Medulla oblongata (tissue), 1 donor: ENCODE results near the gene GAS7.

Source experiments
- DNase-seq: peaks from one replicate; pipeline ENCODE4 v3.0.0-alpha.2; 2015; ENCODE audit errors: extremely low spot score

Gene GAS7

DNA sequence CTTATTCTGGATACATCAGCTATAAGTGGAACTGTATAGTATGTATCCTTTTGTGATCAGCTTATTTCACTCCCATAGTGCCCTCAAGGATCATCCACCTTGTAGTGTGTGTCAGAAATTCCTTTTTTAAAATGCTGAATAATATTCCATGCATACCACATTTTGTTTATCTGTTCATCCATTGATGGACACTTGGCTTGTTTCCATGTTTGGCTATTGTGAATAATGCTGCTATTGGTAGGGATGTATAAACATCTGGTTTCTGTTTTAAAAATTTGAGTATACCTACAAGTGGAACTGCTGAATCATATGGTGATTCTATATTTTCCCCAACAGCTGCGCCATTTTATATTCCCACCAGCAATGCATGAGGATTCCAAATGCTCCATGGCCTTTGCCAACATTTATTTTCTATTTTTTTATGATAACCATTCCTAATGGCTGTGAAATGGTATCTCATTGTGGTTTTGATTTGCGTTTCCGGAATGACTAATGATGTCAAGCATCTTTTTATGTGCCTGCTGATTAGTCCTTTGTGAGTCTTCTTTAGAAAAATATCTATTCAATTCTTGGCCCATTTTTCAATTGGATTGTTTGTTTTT, 304.9 kb downstream of the GAS7 start:
- no peak for DNase-seq

DNA sequence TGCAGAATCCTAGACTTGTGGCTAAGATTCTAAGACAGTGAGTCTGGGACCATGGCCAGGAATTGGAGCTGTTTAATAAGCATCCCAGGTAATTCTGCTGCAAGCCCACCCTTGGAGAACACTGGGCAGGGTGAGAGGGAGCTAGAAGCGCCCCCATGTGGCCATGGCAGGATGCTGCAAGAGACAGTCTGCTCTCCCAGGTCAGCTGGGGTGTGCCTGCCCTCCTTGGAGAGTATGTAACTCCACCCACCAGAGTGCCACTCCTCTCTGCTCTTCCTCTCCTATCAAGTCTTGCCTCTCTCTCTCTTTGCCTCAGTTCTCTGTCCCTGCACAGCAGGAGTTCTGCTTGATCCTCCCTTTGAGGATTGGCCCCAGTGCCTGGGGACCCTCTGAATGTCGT, 308.3 kb downstream of the GAS7 start:
- no peak for DNase-seq

DNA sequence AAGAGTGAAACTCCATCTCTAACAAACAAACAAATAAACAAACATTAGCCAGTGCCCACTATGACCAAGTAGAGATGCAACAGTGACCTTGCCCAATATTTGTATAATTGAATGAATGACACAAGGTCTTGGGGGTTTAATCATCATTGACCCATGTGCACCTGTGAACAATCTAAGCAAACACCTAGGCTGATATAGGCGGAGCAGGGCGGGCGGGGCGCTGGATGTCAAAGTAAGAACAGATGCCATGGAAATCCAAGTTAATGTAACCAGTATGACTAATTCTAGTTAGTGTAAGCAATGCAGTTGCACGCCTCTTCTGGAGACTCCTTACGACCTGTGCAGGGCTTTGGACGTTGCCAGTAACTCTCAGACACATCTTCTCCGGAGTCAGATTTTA, 310.9 kb downstream of the GAS7 start:
- no peak for DNase-seq

DNA sequence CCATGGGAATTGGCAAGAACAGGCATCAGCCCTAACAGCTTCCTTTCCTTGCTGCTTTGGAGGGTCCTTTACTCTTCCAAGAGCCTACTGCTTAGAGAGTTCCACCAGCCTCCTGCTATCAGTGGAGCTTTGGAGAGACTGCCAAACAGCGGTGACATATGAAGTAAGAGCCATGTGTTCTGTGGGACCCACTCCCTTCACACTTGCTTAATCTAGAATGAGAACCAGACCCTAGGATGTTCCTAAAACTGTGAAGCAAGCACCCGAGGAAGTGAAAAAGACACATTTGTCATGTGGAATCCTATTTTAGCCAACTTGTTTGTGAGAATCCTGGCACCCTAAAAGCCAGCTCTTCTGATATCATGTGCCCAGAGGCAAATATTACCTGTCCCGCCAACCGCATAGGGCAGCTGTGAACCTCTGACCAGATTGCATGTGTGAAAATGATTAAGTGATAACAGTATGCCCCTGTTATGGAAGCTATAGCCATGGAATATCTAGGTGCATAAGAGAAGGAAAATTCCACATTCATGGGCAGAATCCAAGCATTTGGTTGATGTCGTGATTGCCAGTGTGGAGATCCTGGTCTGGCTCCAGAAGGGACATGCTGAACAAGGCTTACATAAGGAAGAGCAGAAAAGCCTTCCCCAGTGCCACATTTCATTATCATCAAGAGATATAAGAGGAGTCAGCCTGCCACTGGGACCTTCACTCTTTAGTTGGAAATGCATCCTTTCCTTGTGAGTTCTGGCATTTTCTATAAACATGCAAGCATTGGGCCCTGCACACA, 312.1 kb downstream of the GAS7 start:
- peak; percentile 80 for DNase-seq

DNA sequence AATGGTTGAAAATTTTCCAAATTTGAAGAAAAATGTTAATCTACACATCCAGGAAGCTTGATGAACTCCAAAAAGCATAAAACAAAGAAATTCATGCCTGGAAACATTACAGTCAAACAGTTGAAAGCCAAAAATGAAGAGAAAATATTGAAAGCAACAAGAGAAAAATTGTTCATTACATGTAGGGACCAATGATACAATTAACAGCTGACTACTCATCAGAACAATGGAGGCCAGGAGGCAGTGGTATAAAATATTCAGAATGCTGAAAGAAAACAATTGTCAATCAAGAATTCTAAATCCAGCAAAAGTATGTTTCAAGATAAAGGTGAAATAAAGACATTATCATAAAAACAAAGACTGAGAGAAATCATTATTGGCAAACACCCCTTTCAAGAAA, 315.0 kb downstream of the GAS7 start:
- DNase-seq = no peak

DNA sequence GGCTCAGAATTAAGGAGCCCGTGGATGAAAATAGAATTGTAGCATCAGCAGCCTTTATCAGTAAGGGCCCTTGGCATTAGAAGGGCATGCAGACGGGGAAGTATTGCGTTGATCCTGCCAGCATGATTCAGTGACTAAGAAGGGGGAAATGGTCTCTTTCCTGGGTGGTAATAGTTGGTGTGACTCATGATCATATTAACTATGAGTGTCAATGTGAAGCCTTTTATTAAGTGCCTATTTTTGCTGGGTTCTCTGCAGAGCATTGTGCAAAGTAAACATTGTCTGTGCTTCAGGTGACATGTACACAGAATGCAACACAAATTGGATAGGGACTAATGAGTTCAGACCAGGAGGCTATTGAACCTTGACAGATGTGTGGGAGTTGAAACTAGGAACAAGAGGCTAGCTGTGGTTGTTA, 317.8 kb downstream of the GAS7 start:
- DNase-seq = peak; percentile 77

DNA sequence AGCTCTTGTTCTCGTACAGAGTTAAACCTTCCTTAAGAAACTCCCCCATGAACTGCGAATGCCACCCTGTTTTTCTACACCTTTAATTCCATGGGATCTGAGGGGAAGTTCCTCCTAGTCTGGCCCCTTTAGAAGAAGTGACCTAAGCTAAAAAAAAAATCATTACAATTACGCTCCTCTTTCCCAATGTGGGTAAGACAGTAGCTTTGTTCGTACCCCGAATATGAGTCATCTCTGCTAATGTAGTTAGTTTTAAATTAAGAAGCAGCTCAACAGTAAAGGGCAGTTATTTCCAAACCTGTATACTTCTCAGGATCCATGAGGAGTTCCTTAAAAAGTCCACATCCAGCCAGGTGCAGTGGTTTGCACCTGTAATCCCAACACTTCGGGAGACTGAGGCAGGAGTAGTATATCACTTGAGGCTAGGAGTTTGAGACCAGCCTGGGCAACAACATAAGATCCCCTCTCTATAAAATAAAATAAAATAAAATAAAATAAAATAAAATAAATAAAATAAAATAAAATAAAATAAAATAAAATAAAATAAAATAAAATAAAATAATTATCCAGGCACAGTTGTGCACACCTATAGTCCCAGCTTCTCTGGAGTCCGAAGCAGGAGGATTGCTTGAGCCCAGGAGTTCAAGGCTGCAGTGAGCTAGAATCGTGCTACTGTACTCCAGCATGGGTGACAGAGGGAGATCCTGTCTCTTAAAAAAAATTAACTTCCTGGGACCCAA, 319.4 kb downstream of the GAS7 start:
- DNase-seq = no peak

DNA sequence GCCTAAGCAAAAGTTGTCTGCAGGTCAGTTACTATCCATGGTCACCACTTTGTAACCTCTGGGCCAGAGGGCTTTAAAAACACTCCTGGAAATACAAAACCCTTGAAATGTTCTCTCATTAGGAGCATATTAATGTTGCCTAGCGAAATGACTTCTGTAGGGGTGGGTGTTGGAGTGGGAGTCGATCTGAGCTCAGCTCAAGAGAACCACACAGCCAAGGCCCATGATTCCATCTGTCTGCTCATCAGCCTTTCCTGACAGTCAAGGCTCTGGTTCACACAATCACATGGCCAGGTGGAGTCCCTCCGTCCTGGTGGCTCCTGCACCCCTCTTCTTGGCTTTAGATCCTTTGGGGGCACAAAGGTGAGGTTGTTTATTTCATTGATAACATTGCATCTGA, 320.1 kb downstream of the GAS7 start:
- DNase-seq = no peak

DNA sequence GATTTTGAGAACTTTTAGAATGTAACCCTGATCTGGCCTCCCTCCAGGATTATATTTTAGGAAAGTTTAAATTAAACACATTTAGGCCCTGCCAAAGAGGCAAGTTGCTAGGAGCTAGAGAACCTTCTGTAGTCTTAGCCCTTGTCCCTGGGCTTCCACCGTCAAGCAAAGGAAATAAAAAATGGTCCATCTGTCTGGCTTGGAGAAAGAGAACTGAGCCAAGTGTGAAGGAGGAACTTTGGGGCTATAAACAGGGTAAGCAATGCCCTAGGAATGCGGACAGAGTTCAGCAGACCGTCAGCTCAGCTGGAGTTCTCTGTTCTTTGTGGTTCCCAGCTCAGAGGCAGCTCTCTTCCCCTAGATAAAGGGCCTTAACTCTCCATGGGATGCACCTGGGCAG, 323.0 kb downstream of the GAS7 start:
- DNase-seq = peak; percentile 74

DNA sequence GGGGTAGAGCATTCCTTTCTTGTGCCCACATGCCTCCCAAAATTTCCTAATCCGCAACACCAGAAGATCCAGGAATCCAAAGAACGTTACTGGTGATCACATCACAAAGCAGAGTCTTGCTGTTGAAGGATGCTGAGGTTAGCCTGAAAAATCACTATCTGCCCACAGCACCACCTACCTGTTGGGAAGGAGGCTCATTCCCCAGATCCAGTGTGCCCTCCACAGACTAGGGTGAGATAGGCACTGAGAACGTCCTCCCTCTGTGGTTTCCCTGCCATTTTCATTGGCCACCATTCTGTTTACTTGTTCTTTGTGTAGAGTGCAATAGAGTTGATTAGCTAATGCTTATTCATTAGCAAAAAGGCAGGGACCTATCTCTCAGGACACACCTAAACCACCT, 323.7 kb downstream of the GAS7 start:
- DNase-seq = no peak

DNA sequence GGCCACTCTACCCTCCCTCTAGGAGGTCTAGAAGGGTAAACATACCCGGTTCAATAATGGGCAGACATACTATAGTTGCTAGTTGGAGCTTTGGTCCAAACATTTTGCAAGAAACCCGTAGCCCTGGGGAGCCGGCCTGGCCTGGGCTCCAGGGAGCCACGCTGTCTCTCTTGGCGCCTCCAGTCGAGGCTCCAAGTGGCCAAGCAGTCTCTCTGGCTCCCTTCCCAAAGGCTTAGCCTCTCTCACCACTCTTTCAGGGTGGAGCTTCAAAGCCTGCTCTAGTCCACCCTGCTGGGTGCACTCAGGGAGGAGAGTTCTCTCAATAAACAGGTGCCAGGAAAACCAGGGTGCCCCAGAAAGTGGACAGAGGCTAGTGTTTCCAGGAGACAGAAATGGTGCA, 325.6 kb downstream of the GAS7 start:
- DNase-seq = peak; percentile 46

DNA sequence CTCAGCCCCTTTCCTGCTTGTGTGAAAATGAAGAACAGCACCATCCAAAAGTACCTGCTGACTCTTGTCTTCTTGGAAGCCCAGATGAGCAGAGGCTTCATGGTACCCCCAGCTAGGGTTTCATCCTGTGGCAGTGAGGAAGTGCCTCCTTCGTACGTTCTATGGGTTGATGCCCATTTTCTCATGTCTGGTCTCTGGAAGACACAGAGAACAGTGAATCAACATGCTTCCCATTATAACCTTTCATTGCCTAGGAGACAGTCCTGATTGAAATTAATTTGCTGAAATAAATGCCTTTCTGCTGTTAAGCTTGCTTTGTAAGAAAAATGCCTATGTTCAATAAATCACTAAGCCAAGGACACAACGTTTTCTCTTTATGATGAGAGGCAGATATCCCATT, 329.9 kb downstream of the GAS7 start:
- DNase-seq = no peak

DNA sequence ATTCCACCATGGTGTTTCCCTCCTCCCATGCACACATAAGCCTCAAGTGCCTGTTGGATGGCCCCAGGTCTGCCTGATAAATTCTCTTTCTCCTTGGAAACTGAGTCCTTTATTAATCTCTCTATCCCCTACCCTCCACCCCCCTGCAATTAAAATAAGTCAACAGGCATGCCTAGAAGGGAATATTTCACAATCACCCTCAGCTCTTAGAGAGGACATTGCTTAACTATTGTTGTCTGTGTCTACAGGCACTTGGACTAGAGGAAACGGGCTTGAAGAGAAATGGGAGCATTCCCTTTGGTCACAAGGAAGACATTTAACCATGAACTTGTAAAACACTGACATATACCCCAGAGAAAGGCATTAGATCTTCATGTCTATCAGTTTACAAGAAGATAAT, 332.8 kb downstream of the GAS7 start:
- DNase-seq = no peak

DNA sequence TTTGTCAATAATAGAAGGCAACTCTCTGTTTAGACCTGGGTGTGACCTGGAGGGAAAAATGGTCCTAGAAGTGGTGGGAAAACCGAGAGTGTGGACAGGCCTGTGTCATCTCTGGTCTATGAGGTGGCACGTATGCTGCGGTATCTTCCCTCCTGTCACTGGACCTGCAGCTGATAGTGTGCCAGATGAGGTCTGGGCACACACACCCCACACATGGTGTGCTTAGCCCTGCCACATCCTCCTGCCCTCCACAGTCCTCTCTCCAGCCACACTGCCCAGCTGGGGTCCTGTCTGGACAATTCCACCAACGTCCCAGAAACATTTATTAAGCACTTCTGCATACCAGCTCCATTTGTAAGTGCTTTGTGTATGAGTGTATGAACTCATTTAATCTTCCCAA, 335.5 kb downstream of the GAS7 start:
- DNase-seq = no peak

DNA sequence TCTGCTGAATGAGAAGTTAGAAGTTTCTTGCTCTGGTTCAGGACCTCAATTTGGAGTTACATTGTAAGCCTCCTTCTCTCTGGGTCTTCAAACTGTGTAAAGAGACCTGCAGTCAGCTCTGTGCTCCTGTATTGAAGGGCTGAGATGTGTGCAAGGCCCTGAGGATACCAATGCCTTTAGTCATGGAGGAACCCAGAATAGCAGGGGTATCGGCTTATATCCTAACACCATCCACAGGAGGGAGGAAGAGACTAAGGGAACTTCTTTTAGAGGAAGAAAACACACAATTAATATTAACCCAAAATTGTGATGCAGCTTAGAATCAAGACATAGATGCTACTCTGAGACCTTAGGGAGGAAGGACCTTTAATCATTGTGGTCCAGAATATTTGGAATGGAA, 336.2 kb downstream of the GAS7 start:
- DNase-seq = no peak

DNA sequence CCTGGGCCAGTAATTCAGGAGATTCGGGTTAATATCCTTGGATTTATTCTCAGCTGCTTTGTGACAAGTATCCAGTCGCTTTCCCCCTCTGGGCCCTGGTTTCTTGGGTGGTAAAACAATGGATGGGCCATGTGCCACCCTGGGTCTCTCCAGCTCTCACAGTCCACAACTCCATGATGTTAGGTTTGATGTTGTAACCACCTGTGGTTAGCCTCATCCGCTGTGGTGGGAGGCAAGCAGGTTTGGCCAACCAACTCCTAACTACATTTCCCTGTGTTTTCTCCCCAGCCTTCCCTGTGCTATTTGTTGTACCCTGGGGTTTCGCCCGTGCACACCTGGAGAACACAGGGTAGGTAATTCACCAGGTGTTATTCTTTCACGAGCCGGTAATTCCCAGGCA, 337.6 kb downstream of the GAS7 start:
- no peak for DNase-seq
